ENCODE results near the gene CCDC92B.
"Not testable (repeated sequence)": the region's sequence is repeated elsewhere in the genome, so short reads cannot be mapped to it uniquely, and the experiment has no call there.

The CCDC92B gene

DNA sequence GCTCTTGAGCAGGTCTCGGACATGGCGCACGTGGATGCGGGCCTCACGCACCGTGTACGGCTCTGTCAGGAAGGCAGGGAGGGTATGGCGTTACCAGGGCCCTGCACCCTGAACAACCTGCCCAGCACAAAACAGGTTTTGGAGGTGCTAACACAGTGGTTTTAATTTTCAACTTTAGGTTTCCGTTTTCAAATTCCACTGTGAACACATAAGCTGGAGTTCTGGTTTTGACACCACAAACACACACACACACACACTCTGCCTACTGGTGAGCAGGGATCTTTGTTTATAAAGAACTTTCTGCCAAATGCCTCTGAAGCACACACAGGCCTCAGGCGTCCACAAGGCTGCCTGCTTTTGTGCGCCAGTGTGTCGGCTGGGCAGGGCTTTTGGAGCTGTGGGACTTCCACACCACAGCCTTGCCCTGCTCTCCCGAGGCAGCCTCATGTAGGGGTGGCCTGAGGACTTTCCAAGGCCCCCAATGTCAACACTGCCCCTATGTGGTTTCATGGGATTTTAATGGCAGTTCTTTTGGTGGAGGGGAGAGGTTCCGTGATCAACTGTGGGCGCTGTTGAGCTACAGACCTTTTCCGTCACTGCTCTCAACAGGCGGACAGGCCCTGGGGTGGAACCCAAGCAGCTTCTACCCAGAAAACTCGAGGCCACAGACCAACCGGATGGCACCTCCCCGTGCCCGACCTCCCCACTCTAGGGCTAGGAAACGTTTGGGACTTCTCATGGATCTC lies 47.3 kb downstream of the CCDC92B start:
- no peak for DNase-seq

DNA sequence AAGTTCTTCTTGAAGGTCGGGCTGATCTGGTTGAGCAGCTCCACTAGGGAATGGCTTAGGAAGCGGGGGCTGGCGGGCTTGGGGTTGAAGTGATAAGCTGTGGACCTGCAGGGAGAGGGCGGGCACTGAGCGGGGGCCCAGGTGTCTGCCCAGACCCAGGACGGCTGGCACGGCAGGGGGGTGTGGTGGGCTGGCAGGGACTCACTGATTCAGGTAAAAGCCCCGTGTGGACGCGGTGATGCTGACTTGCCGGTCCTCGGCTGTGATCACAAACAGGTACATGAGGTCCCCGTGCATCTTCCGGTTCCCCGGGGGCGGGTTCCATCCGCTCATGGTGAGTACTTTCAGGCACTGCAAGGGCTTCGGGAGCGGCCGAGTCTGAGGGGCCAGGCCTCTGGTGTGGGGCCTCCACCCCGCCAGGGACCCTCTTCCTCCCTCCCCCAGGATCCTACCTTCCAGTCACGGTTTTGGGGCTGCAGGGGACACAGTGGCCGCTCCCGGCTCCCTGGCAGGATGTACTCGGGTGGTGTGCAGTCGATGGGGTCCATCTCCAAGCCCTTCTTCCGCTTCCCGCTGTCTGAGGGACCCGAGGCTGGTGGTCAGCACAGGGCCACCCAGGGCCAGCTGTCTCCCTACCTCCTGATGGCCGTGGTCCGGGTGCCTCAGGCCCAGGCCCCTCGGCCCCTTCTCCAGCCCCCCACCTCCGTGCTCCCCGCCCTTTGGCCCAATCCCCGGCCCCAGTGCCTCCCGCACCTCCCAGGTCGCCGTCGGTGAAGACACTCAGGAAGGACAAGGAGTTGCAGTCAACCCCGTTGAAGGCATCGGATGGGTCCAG lies 48.1 kb downstream of the CCDC92B start:
- DNase-seq = no peak

- no peak for DNase-seq
Observed at GRCh38 chr17:2700491-2701141, 48.8 kb downstream of the CCDC92B start.

DNA sequence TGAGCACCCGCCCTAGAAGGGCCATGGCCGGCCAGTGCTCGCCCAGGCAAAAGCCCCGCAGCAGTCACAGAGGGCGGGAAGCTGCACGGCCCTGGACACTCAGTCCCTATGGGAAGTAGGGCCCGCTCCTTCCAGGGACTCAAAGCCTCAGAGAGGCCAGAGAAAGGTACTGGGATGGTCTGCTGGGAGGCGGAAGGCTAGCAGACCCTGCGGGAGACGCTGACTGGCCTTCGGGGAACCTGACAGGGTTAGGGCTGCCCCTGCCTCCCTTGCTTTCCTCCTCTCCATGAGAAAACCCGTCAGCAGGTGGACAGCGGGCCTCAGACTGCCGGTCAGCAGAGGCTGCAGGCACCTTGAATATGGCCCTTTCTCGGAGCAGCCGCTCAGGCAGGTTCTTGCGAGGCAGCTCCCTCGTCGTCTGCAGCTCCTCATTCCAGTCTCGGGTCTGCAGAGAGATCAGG lies 49.4 kb downstream of the CCDC92B start:
- no peak for DNase-seq

DNA sequence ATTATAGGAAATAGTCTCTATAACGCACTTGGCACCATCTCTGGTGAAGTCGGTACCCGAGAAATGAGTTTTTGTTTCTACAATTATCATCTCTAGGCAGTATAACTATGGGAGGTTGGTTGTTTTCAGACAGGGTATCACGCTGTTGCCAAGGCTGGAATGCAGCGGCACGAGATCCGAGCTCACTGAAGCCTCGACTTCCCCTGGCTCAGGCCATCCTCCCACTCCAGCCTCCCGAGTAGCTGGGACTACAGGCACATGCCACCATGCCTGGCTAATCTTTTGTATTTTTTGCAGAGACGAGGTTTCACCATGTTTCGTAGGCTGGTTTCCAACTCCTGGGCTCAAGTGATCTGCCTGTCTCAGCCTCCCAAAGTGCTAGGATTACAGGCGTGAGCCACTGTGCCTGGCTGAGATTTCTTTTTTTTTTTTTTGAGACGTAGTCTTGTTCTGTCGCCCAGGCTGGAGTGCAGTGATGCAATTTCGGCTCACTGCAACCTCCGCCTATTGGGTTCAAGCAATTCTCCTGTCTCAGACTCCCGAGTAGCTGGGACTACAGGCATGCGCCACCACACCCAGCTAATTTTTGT lies 50.1 kb downstream of the CCDC92B start:
- not testable (repeated sequence) for DNase-seq

- no peak for DNase-seq
Observed at GRCh38 chr17:2697611-2698162, 51.8 kb downstream of the CCDC92B start.

GRCh38 chr17:2695961-2696760 lies 53.3 kb downstream of the CCDC92B start:
- no peak for DNase-seq

DNA sequence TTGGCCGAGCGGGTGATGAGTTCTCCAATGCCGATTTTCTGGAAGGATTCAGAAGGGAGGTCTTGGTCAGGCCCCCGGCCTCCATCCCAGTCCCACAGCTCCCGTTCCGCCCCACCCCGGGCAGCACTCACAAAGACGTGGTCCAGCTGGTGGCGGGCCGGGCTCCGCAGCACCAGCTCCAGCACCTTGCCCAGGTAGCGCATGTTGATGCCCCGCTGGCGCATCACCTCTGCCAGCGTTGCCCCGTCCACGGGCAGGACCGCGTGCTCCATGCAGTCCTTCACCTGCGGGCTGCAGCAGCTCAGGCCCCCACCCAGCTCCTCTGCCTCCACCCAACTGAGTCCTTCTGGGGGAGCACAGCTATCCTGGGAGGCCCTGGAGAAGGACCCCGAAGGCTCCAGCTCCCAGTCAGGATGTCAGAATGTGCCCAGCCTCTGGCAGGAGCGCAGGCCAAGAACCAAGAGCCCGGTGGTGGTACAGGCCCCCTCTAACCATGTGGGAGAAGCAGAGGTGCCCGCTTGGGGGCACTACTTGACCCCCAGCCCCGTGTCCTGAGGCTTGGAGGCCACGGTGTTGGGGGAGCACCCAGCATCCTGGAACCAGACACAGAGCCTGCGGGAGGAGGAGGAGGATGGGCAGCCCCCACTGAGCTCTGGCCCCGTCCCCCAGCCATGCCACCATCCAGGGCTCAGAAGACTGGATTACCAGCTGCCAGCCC lies 54.0 kb downstream of the CCDC92B start:
- no peak for DNase-seq

- DNase-seq = no peak
Observed at GRCh38 chr17:2694381-2695242, 54.8 kb downstream of the CCDC92B start.

- DNase-seq = no peak
Observed at GRCh38 chr17:2693561-2694380, 55.7 kb downstream of the CCDC92B start.

GRCh38 chr17:2692781-2693135 lies 56.7 kb downstream of the CCDC92B start:
- DNase-seq = no peak

DNA sequence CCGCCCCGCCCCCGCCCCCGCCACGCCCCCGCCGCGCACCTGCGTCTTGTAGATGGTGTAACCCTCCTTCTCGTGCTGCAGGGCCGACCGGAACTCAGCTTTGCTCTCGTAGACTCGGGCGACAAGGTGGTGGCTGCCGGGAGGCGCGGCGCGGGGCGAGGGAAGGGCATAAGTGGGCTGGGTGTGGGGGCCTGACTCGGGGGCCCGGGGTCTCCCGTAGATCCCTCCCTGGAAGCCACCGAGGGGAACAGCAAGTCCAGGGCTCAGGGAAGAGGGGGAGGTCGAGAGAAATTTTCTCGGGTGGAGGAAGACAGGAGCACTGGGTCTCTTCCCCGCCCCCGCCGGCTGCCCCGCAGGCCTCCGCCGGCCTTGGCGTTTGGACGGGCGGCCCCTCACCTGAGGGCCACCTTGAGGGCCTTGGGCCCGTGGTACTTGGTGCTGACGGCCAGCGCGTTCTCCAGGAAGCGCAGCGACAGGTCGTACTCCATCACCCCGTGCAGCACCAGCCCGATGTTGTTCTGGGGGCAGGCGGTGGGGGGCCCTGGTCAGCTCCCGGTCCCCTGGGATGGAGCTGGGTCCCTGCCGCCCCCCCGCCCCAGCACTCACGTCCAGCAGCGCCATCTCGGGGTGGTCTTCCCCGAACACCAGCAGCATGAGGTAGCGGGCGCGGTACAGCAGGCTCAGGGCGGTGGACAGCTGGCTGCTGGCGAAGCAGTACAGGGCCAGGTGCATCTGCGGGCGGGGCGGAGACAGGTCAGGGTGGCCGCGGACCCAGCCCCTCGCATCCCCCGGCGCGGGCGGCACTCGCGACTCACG lies 57.3 kb downstream of the CCDC92B start:
- no peak for DNase-seq

DNA sequence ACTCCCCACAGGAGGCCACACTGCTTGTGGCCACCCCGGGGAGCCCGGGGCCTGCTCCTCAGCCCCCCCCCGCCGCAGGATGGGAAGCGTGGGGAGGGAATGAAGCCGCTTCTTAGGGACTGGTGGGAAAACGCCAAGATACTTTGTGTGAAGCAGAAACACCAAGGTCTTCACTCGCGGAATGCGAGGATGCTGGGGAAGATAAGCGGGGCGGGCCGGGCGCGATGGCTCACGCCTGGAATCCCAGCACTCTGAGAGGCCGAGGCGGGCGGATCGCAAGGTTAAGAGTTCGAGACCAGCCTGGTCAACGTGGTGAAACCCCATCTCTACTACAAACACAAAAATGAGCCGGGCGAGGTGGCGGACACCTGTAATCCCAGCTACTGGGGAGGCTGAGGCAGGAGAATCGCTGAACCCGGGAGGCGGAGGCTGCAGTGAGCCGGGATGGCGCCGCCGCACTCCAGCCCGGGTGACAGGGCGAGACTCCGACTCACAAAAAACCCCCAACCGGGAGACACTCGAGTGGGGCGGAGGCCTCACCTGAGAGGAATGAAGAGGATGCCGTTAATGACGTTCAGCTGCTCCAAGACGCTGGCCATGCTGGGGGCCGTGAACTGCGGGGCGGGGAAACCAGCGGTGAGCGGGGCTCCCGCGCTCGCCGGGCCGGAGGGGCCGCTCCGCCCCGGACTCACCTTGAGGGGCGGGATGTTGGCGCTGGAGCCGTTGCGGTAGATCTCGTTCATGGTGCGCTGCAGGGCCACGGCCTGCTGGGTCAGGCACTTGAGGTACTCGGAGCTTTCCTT lies 58.2 kb downstream of the CCDC92B start:
- DNase-seq = no peak

- no peak for DNase-seq
Observed at GRCh38 chr17:2690165-2691068, 59.0 kb downstream of the CCDC92B start.

DNA sequence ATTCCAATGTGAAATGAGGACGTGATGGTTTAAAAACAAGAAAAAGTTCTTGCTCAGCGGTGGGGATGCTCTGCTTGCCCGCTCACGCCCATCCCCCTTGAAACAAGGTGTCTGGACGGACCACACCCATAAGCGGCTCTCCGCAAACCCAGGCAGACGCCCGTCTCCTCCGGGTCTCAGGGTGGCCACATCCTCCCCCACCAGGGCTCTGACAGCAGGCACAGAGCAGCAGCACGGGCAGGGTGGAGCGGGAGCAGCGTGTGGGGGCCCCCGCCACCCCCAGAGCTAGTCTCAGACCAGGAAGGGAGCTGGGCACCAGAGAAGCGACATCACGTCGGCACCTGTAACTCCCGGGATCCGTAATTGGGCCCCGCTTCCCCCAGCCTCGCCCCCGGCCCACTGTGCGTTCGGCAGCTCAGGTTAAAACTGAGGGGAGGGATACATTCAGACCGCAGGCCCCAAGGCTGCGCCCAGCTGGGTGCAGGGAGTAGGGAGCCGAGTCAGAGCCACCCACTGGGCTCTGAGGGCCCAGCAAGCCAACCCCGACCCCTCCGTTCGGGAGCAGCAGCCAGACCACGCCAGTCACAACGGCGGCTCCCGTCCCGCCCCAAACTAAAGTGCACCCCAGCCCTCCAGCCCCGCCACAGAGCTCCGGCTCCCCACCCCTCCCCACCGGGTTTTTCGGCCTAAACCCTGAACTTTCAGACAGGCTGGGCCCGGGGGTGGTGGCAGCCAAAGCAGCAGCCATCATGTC lies 59.9 kb downstream of the CCDC92B start:
- DNase-seq = no peak
